ENCODE data around the gene SLC7A4. TPM values are rescaled to one million over a fixed set of nuclear protein-coding genes. Genes with fewer than 3 reads are reported as not detected.

Gene SLC7A4
- total and polyA plus RNA-seq, 12 donors: 0.07 to 0.78 (median 0.17) TPM; not detected in 7

- 88 to 90% methylated on average over 18 of the region's 18 CpGs for WGBS, 2 donors
- DNase-seq (no peak), ATAC-seq (no peak)
- no peaks in the 10 kb centered on the region for H3K9me3 ChIP-seq
- peaks cover 8 to 47% (median 39%) of the 10 kb centered on the region in 7 donors for H3K27me3 ChIP-seq
- H3K4me3 ChIP-seq: peak overlapping the region in 4 of 10 donors; percentile 31 to 44 (median 38)
- no peaks in the 10 kb centered on the region for H3K36me3 ChIP-seq
- no peak overlapping the region for H3K27ac ChIP-seq
- intact Hi-C loops (cut with DNase I): loop anchor here in 2 of 10 donors (10.0 kb wide), 2 partner anchors 63 to 73 kb away; no protein-coding TSS in a partner anchor
- H3K4me1 ChIP-seq: peaks cover 3 to 19% (median 8%) of the 10 kb centered on the region in 9 donors
- TF ChIP-seq CTCF (IDR thresholded peaks at IDR 0.05): no peak
Observed at GRCh38 chr22:21031545-21032036, 770 bp downstream of the SLC7A4 start.

GRCh38 chr22:21030621-21031544 lies 1.5 kb downstream of the SLC7A4 start:
- H3K27ac ChIP-seq: no peak overlapping the region
- peaks cover 3 to 19% (median 8%) of the 10 kb centered on the region in 9 donors for H3K4me1 ChIP-seq
- no peak for ATAC-seq
- no peak for DNase-seq
- no peak overlapping the region for H3K4me3 ChIP-seq
- intact Hi-C loops (cut with DNase I): loop anchor here in 2 of 10 donors (10.0 kb wide), 2 partner anchors 64 to 74 kb away; no protein-coding TSS in a partner anchor
- H3K9me3 ChIP-seq: no peaks in the 10 kb centered on the region
- H3K36me3 ChIP-seq: no peaks in the 10 kb centered on the region
- TF ChIP-seq CTCF (IDR thresholded peaks at IDR 0.05): no peak
- WGBS, 2 donors: 90 to 93% methylated on average over 40 of the region's 40 CpGs
- H3K27me3 ChIP-seq: peaks cover 8 to 47% (median 39%) of the 10 kb centered on the region in 7 donors

- no peak overlapping the region for H3K4me3 ChIP-seq
- no peak for DNase-seq
- TF ChIP-seq CTCF (IDR thresholded peaks at IDR 0.05): no peak
- WGBS, 2 donors: 94% methylated on average over 15 of the region's 15 CpGs
- H3K4me1 ChIP-seq: peaks cover 3 to 19% (median 8%) of the 10 kb centered on the region in 9 donors
- H3K27ac ChIP-seq: no peak overlapping the region
- peaks cover 8 to 47% (median 39%) of the 10 kb centered on the region in 7 donors for H3K27me3 ChIP-seq
- no peaks in the 10 kb centered on the region for H3K36me3 ChIP-seq
- no peaks in the 10 kb centered on the region for H3K9me3 ChIP-seq
- no peak for ATAC-seq
- intact Hi-C loops (cut with DNase I): loop anchor here in 2 of 10 donors (10.0 kb wide), 2 partner anchors 65 to 75 kb away; no protein-coding TSS in a partner anchor
Observed at GRCh38 chr22:21030032-21030431, 2.3 kb downstream of the SLC7A4 start.

- Histone ChIP-seq H3K27ac (no peak overlapping the region), H3K4me1 (peaks cover 3 to 19% (median 8%) of the 10 kb centered on the region in 9 donors), H3K27me3 (peaks cover 8 to 47% (median 39%) of the 10 kb centered on the region in 7 donors), H3K36me3 (no peaks in the 10 kb centered on the region), H3K4me3 (no peak overlapping the region), H3K9me3 (no peaks in the 10 kb centered on the region)
- WGBS, 2 donors: 67 to 69% methylated on average over 12 of the region's 12 CpGs
- DNase-seq (no peak), ATAC-seq (no peak)
- intact Hi-C loops (cut with DNase I): loop anchor here in 4 of 10 donors (2.0 to 10.0 kb wide), 4 partner anchors 35 to 85 kb away; no protein-coding TSS in a partner anchor
- TF ChIP-seq CTCF (IDR thresholded peaks at IDR 0.05): no peak
Observed at GRCh38 chr22:21029486-21030025, 2.8 kb downstream of the SLC7A4 start.
